ENCODE data around the gene COPE.

COPE gene

DNA sequence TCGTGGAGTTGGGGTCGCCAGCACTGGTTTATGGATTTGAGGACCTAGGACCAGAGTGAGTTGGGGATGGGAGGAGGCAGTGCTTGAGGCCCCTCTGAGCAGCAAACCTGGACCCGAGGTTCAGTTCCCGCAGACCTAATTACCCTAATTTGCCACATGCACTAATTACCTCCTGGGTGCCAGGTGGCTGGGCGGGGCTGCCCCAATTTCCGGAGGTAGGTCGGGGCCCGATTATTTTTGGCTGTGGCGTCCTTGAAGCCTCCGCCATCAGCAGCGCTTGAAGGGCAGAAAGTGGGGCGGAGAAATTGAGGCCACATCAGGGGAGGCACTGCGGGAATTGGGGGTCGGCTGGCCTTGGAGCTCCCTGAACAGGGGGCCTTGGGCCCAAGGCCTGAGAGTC is 27.7 kb upstream of the COPE start:
- no peak for DNase-seq (ENCODE audit: low read depth)
- TF ChIP-seq, protein P1, sequence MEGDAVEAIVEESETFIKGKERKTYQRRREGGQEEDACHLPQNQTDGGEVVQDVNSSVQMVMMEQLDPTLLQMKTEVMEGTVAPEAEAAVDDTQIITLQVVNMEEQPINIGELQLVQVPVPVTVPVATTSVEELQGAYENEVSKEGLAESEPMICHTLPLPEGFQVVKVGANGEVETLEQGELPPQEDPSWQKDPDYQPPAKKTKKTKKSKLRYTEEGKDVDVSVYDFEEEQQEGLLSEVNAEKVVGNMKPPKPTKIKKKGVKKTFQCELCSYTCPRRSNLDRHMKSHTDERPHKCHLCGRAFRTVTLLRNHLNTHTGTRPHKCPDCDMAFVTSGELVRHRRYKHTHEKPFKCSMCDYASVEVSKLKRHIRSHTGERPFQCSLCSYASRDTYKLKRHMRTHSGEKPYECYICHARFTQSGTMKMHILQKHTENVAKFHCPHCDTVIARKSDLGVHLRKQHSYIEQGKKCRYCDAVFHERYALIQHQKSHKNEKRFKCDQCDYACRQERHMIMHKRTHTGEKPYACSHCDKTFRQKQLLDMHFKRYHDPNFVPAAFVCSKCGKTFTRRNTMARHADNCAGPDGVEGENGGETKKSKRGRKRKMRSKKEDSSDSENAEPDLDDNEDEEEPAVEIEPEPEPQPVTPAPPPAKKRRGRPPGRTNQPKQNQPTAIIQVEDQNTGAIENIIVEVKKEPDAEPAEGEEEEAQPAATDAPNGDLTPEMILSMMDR (IDR thresholded peaks at IDR 0.05; ENCODE audit: low read length, missing control alignments): no peak
- no peak overlapping the region for H3K4me3 ChIP-seq (replicated peaks; ENCODE audit: low read depth, low read length)

GRCh38 chr19:18946335-18946734 is 27.1 kb upstream of the COPE start:
- TF ChIP-seq, protein P1 (IDR thresholded peaks at IDR 0.05; ENCODE audit: low read length, missing control alignments): no peak
- no peak overlapping the region for H3K4me3 ChIP-seq (replicated peaks; ENCODE audit: low read depth, low read length)
- no peak for DNase-seq (ENCODE audit: low read depth)

- H3K4me3 ChIP-seq (replicated peaks; ENCODE audit: low read depth, low read length): no peak overlapping the region
- TF ChIP-seq, protein P1 (IDR thresholded peaks at IDR 0.05; ENCODE audit: low read length, missing control alignments): no peak
- no peak for DNase-seq (ENCODE audit: low read depth)
Observed at GRCh38 chr19:18945297-18945696, 26.1 kb upstream of the COPE start.

DNA sequence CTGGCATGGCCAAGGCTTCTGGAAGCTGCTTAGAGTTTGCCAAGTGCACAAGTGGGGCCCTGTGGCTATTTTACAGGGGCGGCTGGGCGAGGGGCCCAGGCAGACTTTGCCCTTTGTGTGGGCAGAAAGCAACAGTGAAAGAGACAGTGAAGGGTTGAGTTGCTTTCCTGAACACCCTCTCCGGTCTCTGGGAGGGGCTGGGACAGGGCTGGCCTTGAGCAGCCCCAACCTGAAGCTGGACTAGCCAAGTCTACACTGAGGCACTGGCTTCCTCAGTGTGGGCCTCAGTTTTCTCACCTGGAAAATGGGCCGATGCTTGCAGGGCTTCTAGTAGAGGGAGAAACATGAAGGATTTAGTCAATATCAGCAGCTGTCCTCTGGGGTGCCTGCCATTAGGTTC is 24.3 kb upstream of the COPE start:
- TF ChIP-seq, protein P1 (IDR thresholded peaks at IDR 0.05; ENCODE audit: low read length, missing control alignments): no peak
- DNase-seq (ENCODE audit: low read depth): no peak
- no peak overlapping the region for H3K4me3 ChIP-seq (replicated peaks; ENCODE audit: low read depth, low read length)

DNA sequence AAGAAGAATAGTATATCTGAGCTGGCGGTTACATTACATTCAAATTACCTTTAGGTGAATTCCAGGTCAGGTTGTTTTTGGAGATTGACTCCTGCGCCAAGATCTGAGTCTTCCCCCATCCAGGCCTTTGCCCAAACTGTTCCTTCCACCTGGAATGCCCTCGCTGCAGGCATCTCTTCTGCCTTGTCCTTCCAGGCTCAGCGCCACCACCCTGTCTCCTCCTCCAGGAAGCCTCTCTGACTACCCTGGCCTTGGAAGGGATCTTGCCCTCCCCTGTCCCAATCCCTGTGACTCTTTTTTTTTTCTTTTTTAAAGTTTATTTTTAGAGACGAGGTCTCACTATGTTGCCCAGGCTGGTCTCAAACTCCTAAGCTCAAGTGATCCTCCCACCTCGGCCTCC is 23.5 kb upstream of the COPE start:
- TF ChIP-seq, protein P1 (IDR thresholded peaks at IDR 0.05; ENCODE audit: low read length, missing control alignments): no peak
- DNase-seq (ENCODE audit: low read depth): no peak
- H3K4me3 ChIP-seq (replicated peaks; ENCODE audit: low read depth, low read length): no peak overlapping the region

GRCh38 chr19:18941628-18942354 is 22.6 kb upstream of the COPE start:
- DNase-seq (ENCODE audit: low read depth): no peak
- TF ChIP-seq, protein P1 (IDR thresholded peaks at IDR 0.05; ENCODE audit: low read length, missing control alignments): no peak
- H3K4me3 ChIP-seq (replicated peaks; ENCODE audit: low read depth, low read length): peak overlapping the region; percentile 44
